H9 (cell line): Measurements from ENCODE around the gene RGP1. TPM values are rescaled to one million over a fixed set of nuclear protein-coding genes. Genes with fewer than 3 reads are reported as not detected.

ENCODE experiments used
- DNase-seq: peaks from one replicate; pipeline ENCODE4 v3.0.0-alpha.2; 2017
- H2AFZ ChIP-seq: one replicate; pipeline ENCODE4 v1.6.1; 2013; ENCODE audit warnings: mild to moderate bottlenecking, low read length, control low read depth, moderate library complexity
- H2AK5ac ChIP-seq: 2 replicates; pipeline ENCODE4 v1.6.1; 2013; ENCODE audit warnings: low read length, control low read depth, mixed read lengths; ENCODE audit not compliant: insufficient read length
- H2BK120ac ChIP-seq: one replicate; pipeline ENCODE4 v1.6.1; 2013; ENCODE audit warnings: low read depth, mild to moderate bottlenecking, low read length, control low read depth, inconsistent platforms; ENCODE audit not compliant: poor library complexity, severe bottlenecking
- H2BK12ac ChIP-seq: 2 replicates; pipeline ENCODE4 v1.6.1; 2013; ENCODE audit warnings: low read length, control low read depth, mixed read lengths, low read depth; ENCODE audit not compliant: insufficient read length
- H2BK15ac ChIP-seq: 2 replicates; pipeline ENCODE4 v1.6.1; 2013; ENCODE audit warnings: low read depth, low read length, control low read depth
- H2BK20ac ChIP-seq: one replicate; pipeline ENCODE4 v1.6.1; 2013; ENCODE audit warnings: low read depth, mild to moderate bottlenecking, low read length, control low read depth, inconsistent platforms; ENCODE audit not compliant: poor library complexity, severe bottlenecking
- H2BK5ac ChIP-seq: 2 replicates; pipeline ENCODE4 v1.6.1; 2013; ENCODE audit warnings: low read length, control low read depth, mixed read lengths; ENCODE audit not compliant: insufficient read length
- H3K14ac ChIP-seq: 2 replicates; pipeline ENCODE4 v1.6.1; 2013; ENCODE audit warnings: low read length, control low read depth; ENCODE audit not compliant: insufficient read depth
- H3K18ac ChIP-seq: 2 replicates; pipeline ENCODE4 v1.6.1; 2013; ENCODE audit warnings: low read depth, mild to moderate bottlenecking, mixed read lengths, low read length, control low read depth; ENCODE audit not compliant: insufficient read length
- H3K23ac ChIP-seq: 2 replicates; pipeline ENCODE4 v1.6.1; 2013; ENCODE audit warnings: low read length, control low read depth, mixed read lengths, low read depth; ENCODE audit not compliant: insufficient read length
- H3K23me2 ChIP-seq: 2 replicates; pipeline ENCODE4 v1.6.1; 2013; ENCODE audit warnings: low read depth, mild to moderate bottlenecking, mixed read lengths, low read length, control low read depth; ENCODE audit not compliant: insufficient read length, poor library complexity, severe bottlenecking
- H3K27ac ChIP-seq: 2 replicates; pipeline ENCODE4 v1.5.1; 2013; ENCODE audit warnings: low read length, control low read depth, mixed read lengths, low read depth; ENCODE audit not compliant: insufficient read length
- H3K27me3 ChIP-seq: 2 replicates; pipeline ENCODE4 v1.6.1; 2013; ENCODE audit warnings: low read length, control low read depth, inconsistent platforms; ENCODE audit not compliant: insufficient read depth
- H3K4ac ChIP-seq: 2 replicates; pipeline ENCODE4 v1.6.1; 2013; ENCODE audit warnings: low read depth, mild to moderate bottlenecking, control low read depth, inconsistent platforms, low read length, moderate library complexity
- H3K4me1 ChIP-seq: 2 replicates; pipeline ENCODE4 v1.6.1; 2013; ENCODE audit warnings: low read length, control low read depth, inconsistent platforms; ENCODE audit not compliant: insufficient read depth
- H3K4me2 ChIP-seq: 2 replicates; pipeline ENCODE4 v1.6.1; 2013; ENCODE audit warnings: low read length, control low read depth, mixed read lengths; ENCODE audit not compliant: insufficient read length, insufficient read depth
- H3K56ac ChIP-seq: 2 replicates; pipeline ENCODE4 v1.6.1; 2013; ENCODE audit warnings: low read depth, mild to moderate bottlenecking, mixed read lengths, low read length, control low read depth; ENCODE audit not compliant: insufficient read length
- H3K79me1 ChIP-seq: 2 replicates; pipeline ENCODE4 v1.6.1; 2013; ENCODE audit warnings: low read depth, mild to moderate bottlenecking, moderate library complexity, low read length, control low read depth, inconsistent platforms; ENCODE audit not compliant: insufficient read depth, poor library complexity, severe bottlenecking
- H3K79me2 ChIP-seq: 2 replicates; pipeline ENCODE4 v1.6.1; 2013; ENCODE audit warnings: low read length, control low read depth, inconsistent platforms; ENCODE audit not compliant: insufficient read depth
- H3K9ac ChIP-seq: 2 replicates; pipeline ENCODE4 v1.6.1; 2013; ENCODE audit warnings: low read length, control low read depth, mixed read lengths; ENCODE audit not compliant: insufficient read length; ENCODE audit errors: extremely low read depth
- H3K9me3 ChIP-seq: one replicate; pipeline ENCODE4 v1.6.1; 2013; ENCODE audit warnings: low read depth, low read length, inconsistent platforms; ENCODE audit not compliant: control insufficient read depth
- H3T11ph ChIP-seq: one replicate; pipeline ENCODE4 v1.6.1; 2013; ENCODE audit warnings: mild to moderate bottlenecking, low read length, control low read depth, inconsistent platforms
- H4K20me1 ChIP-seq: one replicate; pipeline ENCODE4 v1.6.1; 2013; ENCODE audit not compliant: control insufficient read depth, insufficient read length, insufficient read depth
- H4K5ac ChIP-seq: 2 replicates; pipeline ENCODE4 v1.6.1; 2013; ENCODE audit warnings: low read depth, mild to moderate bottlenecking, mixed read lengths, low read length, control low read depth; ENCODE audit not compliant: insufficient read length
- H4K8ac ChIP-seq: replicated peaks from 2 replicates; pipeline ENCODE4 v1.6.1; 2013; ENCODE audit warnings: low read length, control low read depth, mixed read lengths, low read depth; ENCODE audit not compliant: insufficient read length
- H4K91ac ChIP-seq: 2 replicates; pipeline ENCODE4 v1.6.1; 2013; ENCODE audit warnings: low read depth, mild to moderate bottlenecking, moderate library complexity, mixed read lengths, low read length, control low read depth; ENCODE audit not compliant: insufficient read length
- H3K27ac Mint-ChIP-seq, 3 experiments: 2 replicates in 2 of 3; 3 replicates in 1 of 3; pipeline ENCODE4 v1.8.0; 2020 to 2021; ENCODE audit warnings: mixed read lengths in 3 of 3, mild to moderate bottlenecking in 1 of 3, moderate library complexity in 1 of 3
- H3K27me3 Mint-ChIP-seq: 2 replicates; pipeline ENCODE4 v1.8.0; 2021; ENCODE audit warnings: low read depth, mild to moderate bottlenecking, moderate library complexity, mixed read lengths
- H3K36me3 Mint-ChIP-seq, 3 experiments: 2 replicates in 2 of 3; 3 replicates in 1 of 3; pipeline ENCODE4 v1.8.0; 2020 to 2021; ENCODE audit warnings: low read depth in 3 of 3, mixed read lengths in 3 of 3; ENCODE audit not compliant: insufficient read depth in 1 of 3
- H3K4me1 Mint-ChIP-seq, 2 experiments: 2 replicates each; pipeline ENCODE4 v1.8.0; 2020; ENCODE audit warnings: mixed read lengths in 2 of 2
- H3K4me3 Mint-ChIP-seq, 2 experiments: 2 replicates in 1 of 2; 3 replicates in 1 of 2; pipeline ENCODE4 v1.8.0; 2020 to 2021; ENCODE audit warnings: mild to moderate bottlenecking in 2 of 2, mixed read lengths in 2 of 2, moderate library complexity in 1 of 2
- H3K9me3 Mint-ChIP-seq, 2 experiments: 2 replicates in 1 of 2; 3 replicates in 1 of 2; pipeline ENCODE4 v1.8.0; 2020; ENCODE audit warnings: mild to moderate bottlenecking in 2 of 2, mixed read lengths in 2 of 2, moderate library complexity in 1 of 2
- WGBS: extraction: QIAGEN DNeasy Blood & Tissue Kit; methylation state at CpG from one replicate; pipeline ENCODE4 v1.1.7; 2013; ENCODE audit warnings: missing lambda C conversion rate, low lambda C conversion rate, mixed read lengths; ENCODE audit not compliant: insufficient read length; ENCODE audit errors: extremely low coverage; 5-methylcytosine and 5-hydroxymethylcytosine counted together
- total RNA-seq: library from RNA; stranded (reverse); gene quantifications from 2 replicates; pipeline ENCODE4 v1.2.1, GENCODE V29; 2021
- TF ChIP-seq, protein P1 (sequence below): fragments of 200-600 bp; sonication (generic); conservative IDR thresholded peaks from 3 replicates; pipeline ENCODE4 v1.8.0; 2021; ENCODE audit warnings: antibody characterized with exemption, mild to moderate bottlenecking

The RGP1 gene
- total RNA-seq, 1 experiment from 2014 or later: 25.7 TPM

DNA sequence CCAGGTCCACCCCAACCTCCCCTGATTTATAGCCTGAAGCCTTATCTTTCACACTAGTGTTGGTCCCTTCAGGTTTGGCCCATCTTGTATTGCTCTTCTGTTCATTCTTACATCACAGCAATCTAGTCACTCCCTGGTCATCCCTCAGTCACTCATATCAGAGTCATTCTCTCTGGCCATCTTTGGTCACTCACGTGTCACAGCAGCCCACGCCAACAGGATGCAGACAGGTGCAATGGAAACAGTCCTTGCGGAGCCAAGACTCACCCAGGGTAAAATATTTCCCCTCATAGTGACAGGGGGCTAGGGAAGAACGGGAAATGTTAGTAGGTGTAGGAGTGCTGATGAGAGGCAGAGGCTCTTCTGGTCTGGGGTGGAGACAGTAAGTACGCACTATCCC is 4.4 kb downstream of the RGP1 start:
- Histone ChIP-seq H4K5ac (no peak overlapping the region), H3K9ac (no peak overlapping the region), H3K79me1 (peaks cover 5% of the 10 kb centered on the region), H3K4ac (no peak overlapping the region), H3K14ac (no peak overlapping the region), H3T11ph (no peak overlapping the region), H3K27ac (no peak overlapping the region), H3K9me3 (no peaks in the 10 kb centered on the region), H3K4me1 (no peaks in the 10 kb centered on the region), H2AFZ (no peak overlapping the region), H3K23me2 (peaks cover 6% of the 10 kb centered on the region), H2BK15ac (no peak overlapping the region), H3K4me2 (no peak overlapping the region), H4K8ac (no peak overlapping the region), H3K23ac (no peak overlapping the region), H4K91ac (no peak overlapping the region), H3K79me2 (peaks cover under 1% of the 10 kb centered on the region; the same call in 1 of the 2 replicates), H4K20me1 (no peaks in the 10 kb centered on the region), H3K27me3 (no peaks in the 10 kb centered on the region), H3K56ac (no peak overlapping the region), H2BK120ac (no peak overlapping the region), H2BK20ac (no peak overlapping the region), H2BK5ac (no peak overlapping the region), H3K18ac (no peak overlapping the region), H2BK12ac (no peak overlapping the region), H2AK5ac (no peak overlapping the region)
- no CpG with 5 or more reads among the region's 5 CpGs for WGBS
- TF ChIP-seq, protein P1, sequence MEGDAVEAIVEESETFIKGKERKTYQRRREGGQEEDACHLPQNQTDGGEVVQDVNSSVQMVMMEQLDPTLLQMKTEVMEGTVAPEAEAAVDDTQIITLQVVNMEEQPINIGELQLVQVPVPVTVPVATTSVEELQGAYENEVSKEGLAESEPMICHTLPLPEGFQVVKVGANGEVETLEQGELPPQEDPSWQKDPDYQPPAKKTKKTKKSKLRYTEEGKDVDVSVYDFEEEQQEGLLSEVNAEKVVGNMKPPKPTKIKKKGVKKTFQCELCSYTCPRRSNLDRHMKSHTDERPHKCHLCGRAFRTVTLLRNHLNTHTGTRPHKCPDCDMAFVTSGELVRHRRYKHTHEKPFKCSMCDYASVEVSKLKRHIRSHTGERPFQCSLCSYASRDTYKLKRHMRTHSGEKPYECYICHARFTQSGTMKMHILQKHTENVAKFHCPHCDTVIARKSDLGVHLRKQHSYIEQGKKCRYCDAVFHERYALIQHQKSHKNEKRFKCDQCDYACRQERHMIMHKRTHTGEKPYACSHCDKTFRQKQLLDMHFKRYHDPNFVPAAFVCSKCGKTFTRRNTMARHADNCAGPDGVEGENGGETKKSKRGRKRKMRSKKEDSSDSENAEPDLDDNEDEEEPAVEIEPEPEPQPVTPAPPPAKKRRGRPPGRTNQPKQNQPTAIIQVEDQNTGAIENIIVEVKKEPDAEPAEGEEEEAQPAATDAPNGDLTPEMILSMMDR: no peak
- Mint-ChIP-seq H3K27ac (no peak overlapping the region), H3K27me3 (no peaks in the 10 kb centered on the region), H3K9me3 (no peaks in the 10 kb centered on the region), H3K4me1 (peaks cover 18 to 19% of the 10 kb centered on the region in 2 experiments), H3K36me3 (peaks cover 19 to 37% (median 36%) of the 10 kb centered on the region in 3 experiments; a peak in 6 of 7 replicates), H3K4me3 (no peak overlapping the region)
- no peak for DNase-seq
